Measurements from ENCODE around the gene NCOA3.
"Not testable (repeated sequence)": the region's sequence is repeated elsewhere in the genome, so short reads cannot be mapped to it uniquely, and the experiment has no call there.

Gene NCOA3

GRCh38 chr20:47501482-47502270 is at the start of gene NCOA3:
NCOA3 (plus strand) TSS chr20:47501887; CDS start chr20:47622248, 120,361 bp downstream.
- DNase-seq (ENCODE audit: low read depth in 2 of 2): peak; percentile 80 to 81

GRCh38 chr20:47452736-47453161 is 48.9 kb upstream of the NCOA3 start:
- no peak for DNase-seq (ENCODE audit: low read depth in 2 of 2)

GRCh38 chr20:47453167-47453782 is 48.4 kb upstream of the NCOA3 start:
- DNase-seq (ENCODE audit: low read depth in 2 of 2): no peak

GRCh38 chr20:47454298-47455132 is 47.2 kb upstream of the NCOA3 start:
- DNase-seq (ENCODE audit: low read depth in 2 of 2): no peak

GRCh38 chr20:47455133-47456040 is 46.3 kb upstream of the NCOA3 start:
- DNase-seq (ENCODE audit: low read depth in 2 of 2): no peak

GRCh38 chr20:47456041-47456537 is 45.6 kb upstream of the NCOA3 start:
- DNase-seq (ENCODE audit: low read depth in 2 of 2): no peak

- no peak for DNase-seq (ENCODE audit: low read depth in 2 of 2)
Observed at GRCh38 chr20:47456952-47457724, 44.5 kb upstream of the NCOA3 start.

- DNase-seq (ENCODE audit: low read depth in 2 of 2): not testable (repeated sequence)
Observed at GRCh38 chr20:47458280-47459050, 43.2 kb upstream of the NCOA3 start.

GRCh38 chr20:47459344-47460073 is 42.2 kb upstream of the NCOA3 start:
- no peak for DNase-seq (ENCODE audit: low read depth in 2 of 2)

- not testable (repeated sequence) for DNase-seq (ENCODE audit: low read depth in 2 of 2)
Observed at GRCh38 chr20:47460761-47461112, 41.0 kb upstream of the NCOA3 start.

- DNase-seq (ENCODE audit: low read depth in 2 of 2): no peak
Observed at GRCh38 chr20:47461120-47461685, 40.5 kb upstream of the NCOA3 start.

GRCh38 chr20:47461906-47462305 is 39.8 kb upstream of the NCOA3 start:
- DNase-seq (ENCODE audit: low read depth in 2 of 2): not testable (repeated sequence)

GRCh38 chr20:47464380-47465101 is 37.1 kb upstream of the NCOA3 start:
- DNase-seq (ENCODE audit: low read depth in 2 of 2): no peak

GRCh38 chr20:47465335-47466090 is 36.2 kb upstream of the NCOA3 start:
- DNase-seq (ENCODE audit: low read depth in 2 of 2): no peak

GRCh38 chr20:47466213-47466612 is 35.5 kb upstream of the NCOA3 start:
- DNase-seq (ENCODE audit: low read depth in 2 of 2): no peak

GRCh38 chr20:47466704-47467459 is 34.8 kb upstream of the NCOA3 start:
- DNase-seq (ENCODE audit: low read depth in 2 of 2): no peak

Data from stimulated activated CD8-positive, alpha-beta memory T cell treated with anti-CD3 and anti-CD28 coated beads, Interleukin-7, amount 100 ng/mL, for 1 hour (primary cell).